ENCODE measurements around the gene FBXO21. TPM values are rescaled to one million over a fixed set of nuclear protein-coding genes. Genes with fewer than 3 reads are reported as not detected.

Gene FBXO21
- total and polyA plus RNA-seq, 2 donors (not counting 1 experiment from before 2014, with no cell fraction given), result 28.2 to 55.7 TPM

GRCh38 chr12:117166107-117166506, 24.2 kb downstream of the FBXO21 start:
- no CpG with 5 or more reads among the region's 4 CpGs for WGBS (ENCODE audit: insufficient coverage)
- no peaks in the 10 kb centered on the region for H3K9me3 ChIP-seq (ENCODE audit: control extremely low read depth in 1 of 3, control insufficient read depth in 2 of 3, insufficient read depth in 1 of 3, low read length in 2 of 3)
- intact Hi-C loops (cut with micrococcal nuclease), result no loop called here
- TF ChIP-seq EZH2 (IDR thresholded peaks at IDR 0.05; ENCODE audit: borderline replicate concordance, insufficient read depth, low read depth, low read length, poor library complexity, severe bottlenecking), result no peak
- TF ChIP-seq CTCF (IDR thresholded peaks at IDR 0.05), result no peak
- POLR2A ChIA-PET, result interaction anchor here (0.7 kb wide), 1 partner anchor 9 kb away, joined by 5 read pairs; no protein-coding TSS in a partner anchor
- ATAC-seq (ENCODE audit: low read depth) (no peak), DNase-seq (no peak)
- no peak overlapping the region for H3K4me2 ChIP-seq (replicated peaks; ENCODE audit: low read depth, low read length, poor library complexity, severe bottlenecking)
- peaks cover 17 to 85% of the 10 kb centered on the region in 2 experiments for H3K36me3 ChIP-seq (replicated peaks in 1 of 2; ENCODE audit: control extremely low read depth in 1 of 2, control insufficient read depth in 1 of 2, extremely low read depth in 1 of 2, insufficient read depth in 2 of 2, low read length in 1 of 2)
- no peak overlapping the region for H3K27ac ChIP-seq (ENCODE audit: low read length in 2 of 2)
- H3K27me3 ChIP-seq (replicated peaks in 1 of 4; ENCODE audit: control extremely low read depth in 1 of 4, control insufficient read depth in 3 of 4, insufficient read depth in 4 of 4, low read length in 3 of 4), result no peaks in the 10 kb centered on the region
- no peak overlapping the region for H3K4me3 ChIP-seq (ENCODE audit: control extremely low read depth in 1 of 5, extremely low read depth in 1 of 5, insufficient read depth in 1 of 5, low read depth in 2 of 5, low read length in 4 of 5)
- no peak overlapping the region for H2AFZ ChIP-seq (ENCODE audit: insufficient read depth, low read depth, low read length, poor library complexity, severe bottlenecking)
- Mint-ChIP-seq H3K27ac (no peak overlapping the region), H3K27me3 (no peaks in the 10 kb centered on the region), H3K9me3 (ENCODE audit: insufficient read depth) (no peaks in the 10 kb centered on the region), H3K4me1 (no peaks in the 10 kb centered on the region), H3K4me3 (no peak overlapping the region)
- CTCF ChIA-PET, result interaction anchor here (0.7 kb wide), 1 partner anchor 692 kb away, joined by 3 read pairs; no protein-coding TSS in a partner anchor
- no peaks in the 10 kb centered on the region for H3K79me2 ChIP-seq (ENCODE audit: control insufficient read depth, insufficient read depth, low read length)
- peaks cover 4% of the 10 kb centered on the region for H4K20me1 ChIP-seq (ENCODE audit: control insufficient read depth, insufficient read depth, low read length, poor library complexity, severe bottlenecking)
- no peaks in the 10 kb centered on the region for H3K4me1 ChIP-seq (ENCODE audit: control insufficient read depth in 2 of 2, insufficient read depth in 2 of 2, low read length in 2 of 2)
- no peak overlapping the region for H3K9ac ChIP-seq (ENCODE audit: low read length)

- ATAC-seq (ENCODE audit: low read depth) (no peak), DNase-seq (no peak)
- Mint-ChIP-seq H3K27ac (no peak overlapping the region), H3K27me3 (no peaks in the 10 kb centered on the region), H3K9me3 (ENCODE audit: insufficient read depth) (no peaks in the 10 kb centered on the region), H3K4me1 (no peaks in the 10 kb centered on the region), H3K4me3 (no peak overlapping the region)
- no peaks in the 10 kb centered on the region for H3K9me3 ChIP-seq (ENCODE audit: control extremely low read depth in 1 of 3, control insufficient read depth in 2 of 3, insufficient read depth in 1 of 3, low read length in 2 of 3)
- no peak overlapping the region for H3K4me3 ChIP-seq (ENCODE audit: control extremely low read depth in 1 of 5, extremely low read depth in 1 of 5, insufficient read depth in 1 of 5, low read depth in 2 of 5, low read length in 4 of 5)
- POLR2A ChIA-PET, result interaction anchor here (0.7 kb wide), 1 partner anchor 10 kb away, joined by 5 read pairs; no protein-coding TSS in a partner anchor
- no peak overlapping the region for H3K27ac ChIP-seq (ENCODE audit: low read length in 2 of 2)
- no peaks in the 10 kb centered on the region for H3K4me1 ChIP-seq (ENCODE audit: control insufficient read depth in 2 of 2, insufficient read depth in 2 of 2, low read length in 2 of 2)
- TF ChIP-seq EZH2 (IDR thresholded peaks at IDR 0.05; ENCODE audit: borderline replicate concordance, insufficient read depth, low read depth, low read length, poor library complexity, severe bottlenecking) (no peak), CTCF (IDR thresholded peaks at IDR 0.05) (no peak)
- H3K27me3 ChIP-seq (replicated peaks in 1 of 4; ENCODE audit: control extremely low read depth in 1 of 4, control insufficient read depth in 3 of 4, insufficient read depth in 4 of 4, low read length in 3 of 4), result no peaks in the 10 kb centered on the region
- intact Hi-C loops (cut with micrococcal nuclease), result no loop called here
- H4K20me1 ChIP-seq (ENCODE audit: control insufficient read depth, insufficient read depth, low read length, poor library complexity, severe bottlenecking), result no peaks in the 10 kb centered on the region
- no peaks in the 10 kb centered on the region for H3K79me2 ChIP-seq (ENCODE audit: control insufficient read depth, insufficient read depth, low read length)
- H3K36me3 ChIP-seq (replicated peaks in 1 of 2; ENCODE audit: control extremely low read depth in 1 of 2, control insufficient read depth in 1 of 2, extremely low read depth in 1 of 2, insufficient read depth in 2 of 2, low read length in 1 of 2), result peaks cover 13 to 86% of the 10 kb centered on the region in 2 experiments
- no peak overlapping the region for H3K4me2 ChIP-seq (replicated peaks; ENCODE audit: low read depth, low read length, poor library complexity, severe bottlenecking)
- CTCF ChIA-PET, result interaction anchor here (0.7 kb wide), 1 partner anchor 692 kb away, joined by 3 read pairs; no protein-coding TSS in a partner anchor
- H2AFZ ChIP-seq (ENCODE audit: insufficient read depth, low read depth, low read length, poor library complexity, severe bottlenecking), result no peak overlapping the region
- no peak overlapping the region for H3K9ac ChIP-seq (ENCODE audit: low read length)
- WGBS (ENCODE audit: insufficient coverage), result 100% methylated on average over 3 of the region's 5 CpGs
Observed at GRCh38 chr12:117165342-117165741, 24.9 kb downstream of the FBXO21 start.
